ENCODE results near the gene SLC27A1.

The SLC27A1 gene

DNA sequence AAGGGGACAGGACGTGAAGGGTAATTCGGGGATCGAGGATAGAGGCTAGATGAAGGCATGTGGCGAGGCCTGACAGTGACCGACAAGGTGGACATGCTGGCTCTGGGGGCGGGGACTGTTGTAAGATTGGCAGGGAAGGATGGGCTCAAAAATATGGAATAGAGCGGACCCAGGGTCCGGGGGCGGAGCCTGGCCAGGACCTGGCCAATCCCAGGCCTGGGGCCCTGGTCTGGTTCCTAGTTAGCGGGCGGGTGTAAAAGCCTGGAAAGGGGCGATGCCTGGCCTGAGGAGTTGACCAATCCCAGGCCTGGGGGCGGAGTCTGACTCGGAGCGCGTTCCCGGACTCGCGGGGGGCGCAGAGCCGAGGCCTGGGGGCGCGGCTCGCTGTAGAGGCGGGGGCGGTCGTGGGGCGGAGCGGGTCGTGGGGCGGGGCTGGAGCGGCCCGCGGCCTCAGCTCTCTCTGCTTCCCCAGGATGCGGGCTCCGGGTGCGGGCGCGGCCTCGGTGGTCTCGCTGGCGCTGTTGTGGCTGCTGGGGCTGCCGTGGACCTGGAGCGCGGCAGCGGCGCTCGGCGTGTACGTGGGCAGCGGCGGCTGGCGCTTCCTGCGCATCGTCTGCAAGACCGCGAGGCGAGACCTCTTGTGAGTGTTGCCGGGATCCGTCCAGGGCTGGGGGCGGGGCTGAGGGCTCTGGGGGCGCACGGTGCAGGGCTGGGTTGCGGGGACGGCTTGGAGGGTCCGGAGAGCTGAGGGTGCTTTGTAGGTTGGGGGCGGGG lies at the start of gene SLC27A1:
Gene SLC27A1 (plus strand): TSS at position 457 of the 774 bp plus-strand sequence. CDS start 17 bp downstream, at position 474.
- FAIRE-seq: peak; percentile 79
- DNase-seq (ENCODE audit: low spot score): peak; percentile 92

DNA sequence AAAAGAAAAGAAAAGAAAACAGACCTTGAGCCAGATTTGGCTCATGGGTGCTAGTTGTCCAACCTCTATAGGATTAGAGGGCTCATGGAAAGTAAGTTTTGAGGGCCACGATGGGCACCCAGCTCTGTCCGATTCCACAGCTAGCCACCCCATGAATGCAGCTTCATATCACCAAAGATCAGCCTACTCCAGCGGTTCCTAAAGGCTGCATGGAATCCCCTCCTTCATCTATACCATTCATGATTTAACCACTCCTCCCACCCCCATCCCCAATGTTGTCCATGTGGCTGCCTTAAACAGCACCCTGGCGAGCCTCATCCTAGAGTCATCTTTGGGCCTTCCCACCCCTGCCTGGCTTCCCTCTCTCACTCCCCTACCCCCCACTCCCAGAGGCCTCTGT lies 48.4 kb upstream of the SLC27A1 start:
- DNase-seq (ENCODE audit: low spot score): no peak
- FAIRE-seq: no peak

DNA sequence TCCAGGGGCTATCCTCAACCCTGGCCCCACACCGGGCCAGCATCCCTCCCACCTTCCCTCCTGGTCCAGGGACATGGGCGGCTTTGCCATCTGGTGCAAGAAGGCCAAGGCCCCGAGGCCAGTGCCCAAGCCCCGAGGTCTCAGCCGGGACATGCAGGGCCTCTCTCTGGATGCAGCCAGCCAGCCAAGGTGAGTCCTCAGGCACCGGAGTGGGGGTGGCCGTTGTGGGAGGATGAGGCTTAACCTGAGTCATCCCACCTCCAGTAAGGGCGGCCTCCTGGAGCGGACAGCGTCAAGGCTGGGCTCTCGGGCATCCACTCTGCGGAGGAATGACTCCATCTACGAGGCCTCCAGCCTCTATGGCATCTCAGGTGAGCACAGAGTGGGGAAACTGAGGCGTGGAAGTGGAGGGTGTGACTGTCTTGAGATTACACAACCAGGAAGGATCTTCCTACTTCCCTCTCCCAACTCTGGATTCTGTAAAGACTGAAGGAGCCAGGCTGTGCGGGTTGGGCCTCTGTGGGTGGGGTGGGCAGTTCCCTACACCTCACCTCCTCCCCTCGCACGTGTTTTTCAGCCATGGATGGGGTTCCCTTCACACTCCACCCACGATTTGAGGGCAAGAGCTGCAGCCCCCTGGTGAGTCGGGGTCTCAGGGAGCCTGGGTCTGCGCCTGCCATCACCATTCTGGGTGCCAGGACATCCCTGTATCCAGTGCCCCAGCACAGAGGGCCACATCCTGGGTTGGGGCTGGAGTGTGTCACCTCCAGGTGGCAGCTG lies 46.7 kb upstream of the SLC27A1 start:
- no peak for FAIRE-seq
- no peak for DNase-seq (ENCODE audit: low spot score)

DNA sequence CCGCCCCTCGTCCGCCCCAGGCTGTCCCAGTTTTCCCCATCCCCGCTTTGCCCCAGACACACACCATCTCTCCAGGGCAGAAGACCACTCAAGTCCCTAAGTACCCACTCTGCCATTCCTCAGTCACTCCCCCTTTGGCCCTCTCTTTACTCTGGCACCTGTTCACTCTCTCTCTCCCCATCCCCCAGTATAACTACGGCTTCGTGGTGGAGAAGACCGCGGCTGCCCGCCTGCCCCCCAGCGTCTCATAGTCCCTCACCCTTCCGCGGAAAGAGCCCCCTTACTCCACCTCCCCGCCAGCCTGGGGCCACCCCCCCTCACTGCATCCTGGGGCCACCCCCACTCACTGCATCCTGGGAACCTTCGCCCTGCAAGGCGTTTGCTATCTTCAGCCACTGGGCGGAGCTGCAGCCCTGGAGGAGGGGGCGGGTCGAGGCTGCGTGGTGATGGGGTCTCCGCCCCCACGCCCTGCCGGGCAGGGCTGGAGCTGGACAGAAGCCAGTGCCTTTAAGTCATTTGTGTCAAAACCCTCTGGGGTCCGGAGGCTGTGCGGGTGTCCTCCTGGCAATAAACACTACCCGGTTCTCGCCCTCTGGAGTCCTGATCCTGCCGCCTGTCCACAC lies 45.5 kb upstream of the SLC27A1 start:
- DNase-seq (ENCODE audit: low spot score) (no peak), FAIRE-seq (no peak)

DNA sequence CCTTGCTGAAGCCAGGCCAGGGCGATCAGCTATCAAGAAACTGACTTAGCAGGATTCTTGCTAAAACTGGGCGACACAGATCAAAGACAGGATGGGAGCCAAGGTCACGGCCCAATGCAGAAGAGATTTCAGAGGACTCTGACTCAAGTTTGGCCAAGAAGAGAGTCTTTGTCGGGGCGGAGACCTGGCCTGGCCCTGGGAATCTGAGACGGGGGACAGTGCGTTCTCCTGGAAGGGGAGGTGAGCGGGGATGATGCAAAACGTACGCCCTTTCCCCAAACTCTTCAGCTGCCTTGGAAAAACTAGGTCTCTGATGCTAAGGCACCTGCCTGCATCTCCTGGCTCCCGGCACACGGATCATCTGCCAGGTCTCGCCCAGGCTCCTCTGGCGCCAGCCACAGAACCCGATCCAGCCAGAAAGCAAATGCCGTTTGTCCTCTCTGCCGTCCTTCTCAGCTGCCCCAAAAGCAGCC lies 40.6 kb upstream of the SLC27A1 start:
- FAIRE-seq (no peak), DNase-seq (ENCODE audit: low spot score) (no peak)

DNA sequence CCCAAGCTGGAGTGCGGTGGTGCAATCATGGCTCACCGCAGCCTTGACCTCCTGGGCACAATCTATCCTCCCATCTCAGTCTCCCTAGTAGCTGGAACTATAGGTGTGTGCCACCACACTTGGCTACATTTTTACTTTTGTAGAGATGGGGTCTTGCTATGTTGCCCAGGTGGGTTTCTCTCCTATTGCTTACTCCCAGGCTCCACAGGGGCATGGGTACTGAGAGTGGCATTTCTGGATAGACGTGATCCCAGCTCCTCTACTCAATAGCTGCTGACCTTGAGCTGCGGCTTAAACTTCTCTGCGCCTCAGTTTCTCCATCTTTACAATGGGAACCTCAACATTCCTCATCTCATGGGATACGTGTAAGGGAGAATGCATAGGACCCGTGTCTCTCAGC lies 38.9 kb upstream of the SLC27A1 start:
- FAIRE-seq: no peak

DNA sequence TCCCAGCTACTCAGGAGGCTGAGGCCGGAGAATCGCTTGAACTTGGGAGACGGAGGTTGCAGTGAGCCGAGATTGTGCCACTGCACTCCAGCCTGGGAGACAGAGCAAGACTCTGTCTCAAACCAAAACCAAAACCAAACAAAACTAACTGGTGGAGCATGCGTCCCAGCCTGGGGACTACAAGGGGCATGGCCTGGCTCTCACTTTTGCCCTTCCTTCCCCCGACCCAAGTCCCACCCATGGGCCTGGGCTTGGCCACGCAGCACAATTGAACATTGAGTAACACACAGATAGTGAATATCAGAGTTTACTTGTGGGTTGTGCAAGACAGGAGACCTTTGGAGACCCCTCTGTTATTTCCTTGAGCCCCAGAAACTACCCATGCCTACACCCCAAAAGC lies 35.1 kb upstream of the SLC27A1 start:
- FAIRE-seq: no peak
- DNase-seq (ENCODE audit: low spot score): no peak

More for the DNA sequence above, 38.9 kb upstream of the SLC27A1 start:
- DNase-seq (ENCODE audit: low spot score): no peak

DNA sequence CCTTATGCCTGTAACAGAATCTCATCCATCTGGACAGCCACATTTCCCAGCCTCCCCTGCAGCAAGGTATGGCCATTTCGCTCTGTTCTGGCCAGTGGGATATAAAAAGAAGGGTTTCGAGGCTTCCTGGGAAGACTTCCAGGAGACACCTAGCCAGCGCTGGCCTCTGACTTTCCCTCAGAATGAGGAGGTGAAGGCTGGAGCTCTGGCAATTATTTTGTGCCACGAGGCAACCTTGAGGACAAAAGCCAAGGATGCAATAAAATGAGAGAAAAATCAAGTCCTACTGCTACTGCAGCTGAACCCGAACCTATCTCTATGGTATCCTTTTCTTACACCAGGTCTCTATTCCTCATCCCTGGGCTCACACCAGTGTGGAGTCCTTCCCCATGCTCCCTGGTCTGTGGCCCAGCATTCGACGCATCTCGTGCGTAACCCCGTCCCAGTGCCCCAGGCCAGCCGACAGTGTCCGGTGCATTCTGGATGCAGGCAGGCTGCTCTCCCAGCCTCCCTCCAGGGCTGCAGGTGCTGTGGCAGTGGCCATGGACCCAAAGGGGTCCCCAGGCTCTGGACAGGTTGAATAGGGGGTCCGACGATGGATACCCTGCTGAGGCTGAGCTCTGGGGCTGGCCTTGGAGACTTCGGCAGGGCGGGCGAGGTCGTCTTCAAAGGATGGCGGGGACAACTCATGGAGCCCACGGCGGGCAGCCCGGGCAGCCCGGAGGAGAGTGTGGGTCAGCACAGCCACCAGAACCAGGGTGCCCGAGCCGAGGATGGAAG lies 34.0 kb upstream of the SLC27A1 start:
- FAIRE-seq (no peak), DNase-seq (ENCODE audit: low spot score) (no peak)

DNA sequence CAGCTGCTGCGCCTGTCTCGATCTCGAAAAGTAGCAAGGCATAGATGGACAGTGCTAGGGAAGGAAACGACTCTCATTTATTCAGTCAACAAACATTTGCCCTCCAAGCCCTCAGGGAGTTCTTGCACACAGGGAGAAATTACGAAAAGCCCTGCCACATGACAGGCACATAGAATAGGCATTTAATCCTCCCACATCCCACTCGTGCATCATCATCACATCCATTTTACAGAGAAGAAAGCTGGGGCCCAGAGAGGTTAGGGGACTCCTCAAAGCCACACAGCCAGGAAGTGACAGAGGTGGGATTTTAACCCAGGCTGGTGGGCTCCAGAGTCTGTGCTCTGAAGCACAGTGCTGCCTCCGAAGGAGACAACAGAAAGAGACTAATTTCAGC lies 33.5 kb upstream of the SLC27A1 start:
- no peak for DNase-seq (ENCODE audit: low spot score)
- FAIRE-seq: no peak

DNA sequence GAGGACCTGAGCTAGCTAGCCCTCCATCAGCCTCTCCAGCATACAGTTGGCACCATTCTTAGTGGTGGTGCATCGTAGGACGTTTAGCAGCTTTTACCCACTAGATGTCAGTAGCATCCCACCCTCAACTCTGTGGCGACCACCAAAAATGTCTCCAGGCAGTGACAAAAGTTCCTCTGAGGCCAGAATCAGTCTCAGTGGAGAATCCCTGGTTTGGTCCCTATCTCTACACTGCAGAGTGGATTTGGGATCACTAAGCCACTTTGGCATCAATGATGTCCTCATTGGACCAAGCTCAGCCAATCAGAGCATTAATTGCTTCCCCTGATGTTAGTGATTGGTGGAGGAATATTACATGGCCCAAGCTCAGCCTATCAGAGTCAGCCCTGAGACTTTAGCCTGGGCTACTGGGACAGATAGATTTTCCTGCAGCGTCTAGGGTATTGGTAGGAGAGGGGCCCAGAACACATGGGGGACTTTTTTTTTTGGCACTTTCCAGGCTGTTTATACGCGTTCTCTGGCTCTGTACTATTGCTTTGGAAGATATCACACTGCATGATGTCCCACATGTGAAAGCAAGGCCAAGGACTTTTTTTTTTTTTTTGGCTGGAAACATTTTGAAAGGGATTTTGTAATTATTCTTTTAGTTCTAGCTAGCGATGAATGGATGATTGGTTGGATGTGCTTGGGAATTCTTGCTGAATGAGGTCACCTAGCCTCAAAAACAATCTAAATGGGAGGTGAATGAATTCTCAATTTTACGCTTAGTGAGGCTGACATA lies 28.9 kb upstream of the SLC27A1 start:
- DNase-seq (ENCODE audit: low spot score): peak; percentile 13
- FAIRE-seq: no peak

DNA sequence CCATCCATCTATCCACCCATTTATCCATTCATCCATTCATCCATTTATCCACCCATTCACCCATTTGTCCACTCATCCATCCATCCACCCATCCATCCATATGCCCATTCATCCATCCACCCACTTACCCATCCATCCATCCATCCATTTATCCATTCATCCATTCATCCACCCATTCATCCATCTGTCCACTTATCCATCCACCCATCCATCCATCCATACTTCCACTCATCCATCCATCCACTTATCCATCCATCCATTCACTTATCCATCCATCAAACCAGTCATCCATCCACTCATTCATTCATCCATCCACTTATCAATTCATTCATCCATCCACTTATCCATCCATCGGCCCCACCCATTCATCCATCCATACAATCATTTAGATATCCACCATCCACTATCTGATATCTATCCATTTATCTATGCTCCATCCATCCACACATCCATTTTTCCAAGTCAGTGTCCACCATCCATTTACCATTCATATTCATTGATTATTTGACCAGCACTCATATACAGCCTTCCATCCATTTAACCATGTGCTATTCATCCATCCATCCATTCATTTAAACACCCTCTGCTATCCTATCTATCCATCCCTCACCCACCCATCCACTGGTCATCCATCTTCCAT lies 24.7 kb upstream of the SLC27A1 start:
- no peak for DNase-seq (ENCODE audit: low spot score)
- FAIRE-seq: no peak

DNA sequence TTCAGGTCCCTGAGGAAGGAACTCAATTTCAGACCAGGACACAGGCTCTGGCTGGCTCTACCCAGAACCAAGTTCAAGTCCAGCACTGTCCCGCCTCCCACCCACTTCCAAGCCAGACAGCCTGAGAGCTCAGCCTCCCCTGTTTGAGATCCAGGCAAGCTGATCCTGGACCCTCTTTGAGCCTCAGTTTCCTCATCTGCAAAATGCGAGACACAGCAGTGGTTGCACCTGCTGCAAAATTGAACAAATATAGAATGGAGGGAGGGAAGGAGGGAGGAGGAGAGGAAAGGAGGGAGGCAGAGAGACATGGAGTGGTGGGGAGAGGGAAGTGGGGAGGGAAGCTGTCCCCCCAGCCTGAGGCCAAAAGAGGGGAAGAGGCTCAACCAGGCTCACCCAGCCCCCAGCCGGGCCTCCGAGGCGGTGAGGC lies 22.6 kb upstream of the SLC27A1 start:
- FAIRE-seq (no peak), DNase-seq (ENCODE audit: low spot score) (no peak)

DNA sequence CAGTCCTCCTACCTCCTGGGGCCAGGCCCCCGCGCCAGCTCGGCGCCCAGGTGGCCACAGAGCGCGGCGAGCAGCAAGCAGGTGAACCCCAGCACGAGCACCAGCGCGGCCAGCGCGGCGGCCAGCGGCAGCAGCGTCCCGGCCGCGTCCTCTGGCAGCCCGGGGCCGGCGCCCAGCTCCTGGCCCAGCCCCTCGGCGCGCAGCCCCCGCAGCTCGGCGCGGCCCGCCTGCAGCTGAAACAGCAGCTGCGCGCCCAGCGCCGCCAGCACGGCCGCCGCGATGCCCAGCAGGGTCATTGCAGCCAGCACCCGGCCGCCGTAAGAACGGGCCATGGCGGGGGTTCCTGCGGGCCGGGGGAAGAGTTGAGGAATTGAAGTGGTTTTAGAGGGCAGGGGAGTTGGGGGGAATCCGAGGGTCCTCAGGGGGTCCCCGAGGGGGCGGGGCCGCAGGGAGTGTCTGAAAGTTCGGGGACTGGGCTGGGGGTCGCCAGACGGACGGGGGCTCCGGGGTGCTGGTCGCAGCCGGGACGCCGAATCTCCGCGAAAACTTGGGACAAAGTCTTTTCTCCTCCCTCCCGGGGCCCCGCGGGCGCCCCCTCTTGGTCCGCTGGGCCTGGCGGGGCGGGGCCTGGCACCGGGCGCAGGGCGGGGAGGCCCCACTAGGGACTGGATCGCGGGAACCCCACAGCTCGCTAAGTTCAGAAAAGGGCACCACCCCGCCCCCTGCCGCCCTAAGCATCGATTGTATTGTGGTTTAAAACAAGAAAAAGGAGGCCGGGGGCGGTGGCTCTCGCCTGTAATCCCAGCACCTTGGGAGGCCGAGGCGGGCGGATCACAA lies 22.0 kb upstream of the SLC27A1 start, which contains the start of gene TMEM221:
Gene TMEM221 (minus strand): TSS at position 538 of the 837 bp plus-strand sequence. CDS start 206 bp downstream, at position 332.
- DNase-seq (ENCODE audit: low spot score): no peak
- FAIRE-seq: no peak

DNA sequence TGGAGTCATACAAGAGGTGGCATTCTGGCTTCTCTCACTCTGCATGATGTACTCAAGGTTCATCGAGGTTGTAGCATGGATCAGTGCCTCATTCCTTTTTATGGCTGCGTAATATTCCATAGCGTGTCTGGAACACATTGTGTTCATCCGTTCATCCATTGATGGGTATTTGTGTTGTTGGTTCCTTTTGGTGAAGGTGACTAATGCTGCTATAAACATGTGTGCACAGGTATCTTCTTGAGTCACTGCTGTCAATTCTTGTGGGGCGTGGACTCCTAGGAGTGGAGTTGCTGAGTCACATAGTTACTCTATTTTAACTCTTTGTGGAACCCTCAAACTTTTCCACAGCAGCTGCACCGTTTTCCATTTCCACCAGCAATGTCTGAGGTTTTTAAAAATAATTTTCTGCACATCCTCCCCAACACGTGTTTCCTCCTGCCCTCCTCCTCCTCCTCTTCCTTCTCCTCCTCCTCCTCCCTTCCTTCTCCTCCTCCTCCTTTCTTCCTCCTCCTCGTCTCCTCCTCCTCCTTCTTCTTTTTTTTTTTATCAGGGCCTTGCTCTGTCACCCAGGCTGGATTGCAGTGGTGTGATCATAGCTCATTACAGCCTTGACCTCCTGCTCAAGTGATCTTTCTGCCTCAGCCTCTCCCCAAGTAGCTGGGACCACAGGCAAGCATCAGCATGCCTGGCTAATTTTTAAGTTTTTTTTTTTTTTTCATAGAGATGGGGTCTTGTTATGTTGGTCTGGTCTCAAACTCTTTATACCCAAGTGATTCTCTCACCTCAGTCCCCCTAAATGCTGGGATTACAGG lies 19.9 kb upstream of the SLC27A1 start:
- peak; percentile 52 for DNase-seq (ENCODE audit: low spot score)
- FAIRE-seq: no peak

DNA sequence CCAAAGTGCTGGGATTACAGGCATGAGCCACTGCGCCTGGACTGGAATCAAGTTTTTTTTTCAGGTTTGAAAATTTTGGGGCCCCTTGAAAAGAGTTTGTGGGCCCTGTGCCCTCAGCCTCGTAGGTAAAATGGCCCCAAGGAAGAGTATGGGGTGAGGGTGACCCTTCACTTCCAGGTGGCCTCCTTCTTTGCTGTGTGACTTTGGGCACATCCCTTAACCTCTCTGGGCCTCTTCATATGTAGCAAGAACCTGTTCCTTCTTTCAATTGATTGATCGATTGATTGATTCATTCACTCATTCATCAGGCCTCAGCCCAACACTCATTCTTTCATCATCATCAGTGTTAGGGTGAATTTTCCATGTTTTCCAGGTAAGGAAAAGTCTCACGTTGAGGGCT lies 18.5 kb upstream of the SLC27A1 start:
- FAIRE-seq (no peak), DNase-seq (ENCODE audit: low spot score) (no peak)

DNA sequence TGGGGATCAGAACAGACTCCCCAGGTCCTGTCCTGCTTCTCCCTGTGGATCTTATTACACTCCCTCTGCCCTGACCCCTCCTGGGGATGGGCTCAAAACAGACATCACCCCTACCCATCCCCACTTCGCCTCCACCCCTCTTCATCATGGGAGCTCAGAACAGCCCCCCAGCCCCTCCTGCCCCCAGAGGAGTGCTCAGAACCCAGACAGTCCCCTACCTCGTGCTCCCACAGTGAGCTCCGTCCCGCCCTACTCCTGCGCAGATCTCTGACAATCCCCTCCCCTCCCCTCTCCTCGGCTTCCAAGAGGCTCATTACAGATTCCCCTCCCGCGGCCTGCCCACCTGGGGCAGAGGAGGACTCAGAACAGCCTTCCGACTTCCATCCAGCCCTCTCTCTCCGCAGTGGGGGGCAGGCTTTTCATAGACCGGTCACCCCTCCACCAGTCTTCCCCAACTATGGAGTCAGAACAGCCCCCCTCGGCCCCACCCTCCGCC lies 15.7 kb upstream of the SLC27A1 start:
- DNase-seq (ENCODE audit: low spot score): no peak

DNA sequence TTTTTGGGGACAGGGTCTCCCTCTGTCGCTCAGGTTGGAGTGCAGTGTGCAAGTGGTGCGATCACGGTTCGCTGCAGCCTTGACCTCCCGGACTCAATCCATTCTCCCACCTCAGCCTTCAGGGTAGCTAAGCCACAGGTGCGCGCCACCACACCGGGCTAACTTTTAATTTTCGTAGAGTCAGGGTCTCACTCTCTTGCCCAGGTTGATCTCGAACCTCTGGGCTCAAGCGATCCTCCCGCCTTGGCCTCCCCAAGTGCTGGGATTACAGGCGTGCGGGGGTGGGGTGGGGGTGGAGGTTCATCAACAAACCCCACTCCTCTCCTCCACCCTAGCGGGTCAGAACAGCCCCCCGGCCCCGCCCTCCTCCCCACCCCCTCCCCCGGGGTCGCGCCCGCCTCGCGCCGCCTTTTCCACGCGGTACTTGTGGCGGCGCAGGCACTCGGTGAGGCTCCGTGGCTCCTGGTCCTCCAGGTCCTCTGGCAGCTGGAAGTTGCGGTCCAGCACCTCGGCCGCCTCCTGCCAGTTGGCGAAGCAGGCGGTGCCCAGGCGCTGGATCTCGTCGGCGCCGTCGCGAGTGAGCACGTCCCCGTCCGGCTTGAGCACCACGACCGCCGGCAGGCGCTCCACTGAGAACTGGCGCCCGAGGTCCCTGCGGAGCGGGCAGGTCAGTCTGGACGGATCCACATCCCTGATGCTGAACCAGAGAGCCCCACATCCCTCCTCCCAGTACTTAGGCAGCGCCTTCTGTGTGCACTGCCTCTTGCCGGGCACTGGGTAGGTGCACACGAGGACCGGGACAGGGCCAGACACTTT lies 14.8 kb upstream of the SLC27A1 start:
- DNase-seq (ENCODE audit: low spot score): no peak
- FAIRE-seq: no peak

More for the DNA sequence above, 15.7 kb upstream of the SLC27A1 start:
- no peak for FAIRE-seq
